NCI-H345 treated with DMSO at 0.1 percent for 48 hours (cell line): ENCODE results near the gene POLRMT.

Source experiments
- DNase-seq: peaks from one replicate; lab custom pipeline; 2025; ENCODE audit not compliant: unreplicated experiment; lab: John Stamatoyannopoulos, UW

POLRMT gene

GRCh38 chr19:663682-664117, 30.4 kb upstream of the POLRMT start:
- no peak for DNase-seq

GRCh38 chr19:662962-663681, 29.8 kb upstream of the POLRMT start, which contains the start of gene RNF126:
TSS of gene RNF126 (minus strand) at chr19:663214. CDS start at chr19:663121, 93 bp downstream.
- peak; percentile 79 for DNase-seq

- no peak for DNase-seq
These were observed 29.0 kb upstream of the POLRMT start for GRCh38 chr19:662207-662961.

GRCh38 chr19:661427-662196, 28.3 kb upstream of the POLRMT start:
- no peak for DNase-seq

GRCh38 chr19:660793-661426, 27.6 kb upstream of the POLRMT start:
- DNase-seq: no peak

- DNase-seq: no peak
These were observed 25.8 kb upstream of the POLRMT start for GRCh38 chr19:658916-659839.

GRCh38 chr19:658059-658839, 24.9 kb upstream of the POLRMT start:
- DNase-seq: no peak

- no peak for DNase-seq
These were observed 24.3 kb upstream of the POLRMT start for GRCh38 chr19:657611-658010.

GRCh38 chr19:656751-657559, 23.6 kb upstream of the POLRMT start:
- DNase-seq: no peak

- no peak for DNase-seq
These were observed 22.4 kb upstream of the POLRMT start for GRCh38 chr19:655691-656090.

- no peak for DNase-seq
These were observed 20.1 kb upstream of the POLRMT start for GRCh38 chr19:653425-653824.

GRCh38 chr19:652467-653389, 19.4 kb upstream of the POLRMT start:
- DNase-seq: no peak

GRCh38 chr19:651991-652390, 18.7 kb upstream of the POLRMT start:
- DNase-seq: no peak

GRCh38 chr19:651114-651818, 17.9 kb upstream of the POLRMT start:
- no peak for DNase-seq

GRCh38 chr19:650121-650520, 16.8 kb upstream of the POLRMT start:
- no peak for DNase-seq

GRCh38 chr19:648904-649801, 15.8 kb upstream of the POLRMT start:
- DNase-seq: no peak
